ENCODE results near the gene TMEM53.

GRCh38 chr1:44688760-44689446 is 14.6 kb upstream of the TMEM53 start:
- TF ChIP-seq CTCF (conservative IDR thresholded peaks at IDR 0.05; ENCODE audit: low read depth, low read length) (no peak), EZH2 (IDR thresholded peaks at IDR 0.05; ENCODE audit: borderline replicate concordance, low read depth, low read length, poor library complexity, severe bottlenecking) (no peak)
